ENCODE data around the gene BLOC1S3.

The BLOC1S3 gene

GRCh38 chr19:45149129-45149528 is 29.5 kb upstream of the BLOC1S3 start:
- Histone ChIP-seq H4K5ac (ENCODE audit: low read length) (no peak overlapping the region), H3K27me3 (ENCODE audit: insufficient read depth, low read length, poor library complexity) (peaks cover 5% of the 10 kb centered on the region)

DNA sequence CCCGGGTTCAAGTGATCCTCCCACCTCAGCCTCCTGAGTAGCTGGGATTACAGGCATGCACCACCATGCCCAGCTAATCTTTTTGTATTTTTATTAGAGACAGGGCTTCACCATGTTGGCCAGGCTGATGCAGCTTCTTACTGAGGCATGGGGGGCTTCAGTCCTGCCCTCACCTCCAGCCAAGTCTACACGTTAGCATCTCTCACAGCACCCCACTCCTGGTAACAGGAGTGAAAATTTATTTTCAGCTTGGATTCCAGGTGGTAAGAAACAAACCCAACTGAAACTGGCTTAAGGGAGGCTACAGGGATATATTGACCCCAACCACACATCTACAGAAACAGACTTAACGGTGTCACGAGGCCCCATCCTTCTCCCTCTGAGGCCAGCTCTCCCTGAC is 28.4 kb upstream of the BLOC1S3 start:
- Histone ChIP-seq H3K79me1 (ENCODE audit: low read length) (no peaks in the 10 kb centered on the region), H4K5ac (ENCODE audit: low read length) (no peak overlapping the region), H4K8ac (ENCODE audit: low read depth, low read length) (no peak overlapping the region), H2BK5ac (ENCODE audit: low read length) (no peak overlapping the region), H3K23ac (ENCODE audit: low read length) (no peak overlapping the region), H3K4me2 (ENCODE audit: low read length) (no peak overlapping the region), H2BK15ac (replicated peaks; ENCODE audit: low read depth) (no peak overlapping the region), H3K4ac (ENCODE audit: low read depth, low read length) (no peak overlapping the region), H2AK5ac (ENCODE audit: low read length) (no peak overlapping the region), H3K4me3 (ENCODE audit: low read length) (no peak overlapping the region), H3K36me3 (ENCODE audit: control insufficient read depth, insufficient read depth, low read length) (no peaks in the 10 kb centered on the region), H3K9ac (ENCODE audit: low read length) (no peak overlapping the region), H3K18ac (ENCODE audit: low read length) (no peak overlapping the region), H3K79me2 (ENCODE audit: control insufficient read depth, insufficient read depth, low read length) (no peaks in the 10 kb centered on the region), H3K27me3 (ENCODE audit: insufficient read depth, low read length, poor library complexity) (peaks cover 5% of the 10 kb centered on the region), H3K56ac (ENCODE audit: low read length) (no peak overlapping the region), H3K4me1 (ENCODE audit: control insufficient read depth, low read depth, low read length) (no peaks in the 10 kb centered on the region), H2BK120ac (ENCODE audit: low read depth, low read length) (no peak overlapping the region), H3K27ac (ENCODE audit: low read depth, low read length) (no peak overlapping the region)
- no peak for DNase-seq
- no CpG with 5 or more reads among the region's 4 CpGs for WGBS (ENCODE audit: extremely low coverage, insufficient coverage, low lambda C conversion rate)

More at GRCh38 chr19:45149129-45149528, 29.5 kb upstream of the BLOC1S3 start:
- Histone ChIP-seq H3K9ac (ENCODE audit: low read length) (no peak overlapping the region), H3K4me3 (ENCODE audit: low read length) (no peak overlapping the region), H3K36me3 (ENCODE audit: control insufficient read depth, insufficient read depth, low read length) (no peaks in the 10 kb centered on the region), H3K23ac (ENCODE audit: low read length) (no peak overlapping the region), H3K56ac (ENCODE audit: low read length) (no peak overlapping the region), H2BK15ac (replicated peaks; ENCODE audit: low read depth) (no peak overlapping the region), H3K18ac (ENCODE audit: low read length) (no peak overlapping the region), H4K8ac (ENCODE audit: low read depth, low read length) (no peak overlapping the region), H3K79me2 (ENCODE audit: control insufficient read depth, insufficient read depth, low read length) (no peaks in the 10 kb centered on the region), H2BK120ac (ENCODE audit: low read depth, low read length) (no peak overlapping the region), H3K79me1 (ENCODE audit: low read length) (no peaks in the 10 kb centered on the region), H3K4me2 (ENCODE audit: low read length) (no peak overlapping the region), H2AK5ac (ENCODE audit: low read length) (no peak overlapping the region), H3K27ac (ENCODE audit: low read depth, low read length) (no peak overlapping the region), H2BK5ac (ENCODE audit: low read length) (no peak overlapping the region), H3K4me1 (ENCODE audit: control insufficient read depth, low read depth, low read length) (no peaks in the 10 kb centered on the region), H3K4ac (ENCODE audit: low read depth, low read length) (no peak overlapping the region)
- no CpG with 5 or more reads among the region's 9 CpGs for WGBS (ENCODE audit: extremely low coverage, insufficient coverage, low lambda C conversion rate)
- no peak for DNase-seq

- WGBS (ENCODE audit: extremely low coverage, insufficient coverage, low lambda C conversion rate) = no CpG with 5 or more reads among the region's 4 CpGs
- Histone ChIP-seq H3K36me3 (ENCODE audit: control insufficient read depth, insufficient read depth, low read length) (no peaks in the 10 kb centered on the region), H2BK120ac (ENCODE audit: low read depth, low read length) (no peak overlapping the region), H3K4me2 (ENCODE audit: low read length) (no peak overlapping the region), H3K79me2 (ENCODE audit: control insufficient read depth, insufficient read depth, low read length) (no peaks in the 10 kb centered on the region), H2BK5ac (ENCODE audit: low read length) (no peak overlapping the region), H3K23ac (ENCODE audit: low read length) (no peak overlapping the region), H3K27ac (ENCODE audit: low read depth, low read length) (no peak overlapping the region), H3K9ac (ENCODE audit: low read length) (no peak overlapping the region), H4K5ac (ENCODE audit: low read length) (no peak overlapping the region), H2AK5ac (ENCODE audit: low read length) (no peak overlapping the region), H3K56ac (ENCODE audit: low read length) (no peak overlapping the region), H3K4me1 (ENCODE audit: control insufficient read depth, low read depth, low read length) (no peaks in the 10 kb centered on the region), H3K79me1 (ENCODE audit: low read length) (no peaks in the 10 kb centered on the region), H4K8ac (ENCODE audit: low read depth, low read length) (no peak overlapping the region), H3K27me3 (ENCODE audit: insufficient read depth, low read length, poor library complexity) (peaks cover 5% of the 10 kb centered on the region), H3K4ac (ENCODE audit: low read depth, low read length) (no peak overlapping the region), H2BK15ac (replicated peaks; ENCODE audit: low read depth) (no peak overlapping the region), H3K4me3 (ENCODE audit: low read length) (no peak overlapping the region), H3K18ac (ENCODE audit: low read length) (no peak overlapping the region)
- DNase-seq = no peak
Observed at GRCh38 chr19:45150751-45151281, 27.8 kb upstream of the BLOC1S3 start.

- H4K8ac ChIP-seq (ENCODE audit: low read depth, low read length) = no peak overlapping the region
- no peaks in the 10 kb centered on the region for H3K4me1 ChIP-seq (ENCODE audit: control insufficient read depth, low read depth, low read length)
- no peak overlapping the region for H3K23ac ChIP-seq (ENCODE audit: low read length)
- DNase-seq = no peak
- no peak overlapping the region for H3K56ac ChIP-seq (ENCODE audit: low read length)
- H3K4me3 ChIP-seq (ENCODE audit: low read length) = no peak overlapping the region
- H4K5ac ChIP-seq (ENCODE audit: low read length) = no peak overlapping the region
- no peak overlapping the region for H2BK5ac ChIP-seq (ENCODE audit: low read length)
- H2BK120ac ChIP-seq (ENCODE audit: low read depth, low read length) = no peak overlapping the region
- no peak overlapping the region for H2AK5ac ChIP-seq (ENCODE audit: low read length)
- H3K4ac ChIP-seq (ENCODE audit: low read depth, low read length) = no peak overlapping the region
- H3K27ac ChIP-seq (ENCODE audit: low read depth, low read length) = no peak overlapping the region
- H3K79me1 ChIP-seq (ENCODE audit: low read length) = no peaks in the 10 kb centered on the region
- H2BK15ac ChIP-seq (replicated peaks; ENCODE audit: low read depth) = no peak overlapping the region
- no peaks in the 10 kb centered on the region for H3K79me2 ChIP-seq (ENCODE audit: control insufficient read depth, insufficient read depth, low read length)
- H3K4me2 ChIP-seq (ENCODE audit: low read length) = no peak overlapping the region
- H3K9ac ChIP-seq (ENCODE audit: low read length) = no peak overlapping the region
- H3K18ac ChIP-seq (ENCODE audit: low read length) = no peak overlapping the region
- no CpG with 5 or more reads among the region's 7 CpGs for WGBS (ENCODE audit: extremely low coverage, insufficient coverage, low lambda C conversion rate)
- no peaks in the 10 kb centered on the region for H3K36me3 ChIP-seq (ENCODE audit: control insufficient read depth, insufficient read depth, low read length)
- H3K27me3 ChIP-seq (ENCODE audit: insufficient read depth, low read length, poor library complexity) = peaks cover 5% of the 10 kb centered on the region
Observed at GRCh38 chr19:45151320-45151719, 27.3 kb upstream of the BLOC1S3 start.

GRCh38 chr19:45151821-45152503 is 26.6 kb upstream of the BLOC1S3 start:
- Histone ChIP-seq H3K4me2 (ENCODE audit: low read length) (no peak overlapping the region), H4K8ac (ENCODE audit: low read depth, low read length) (no peak overlapping the region), H3K4ac (ENCODE audit: low read depth, low read length) (no peak overlapping the region), H2AK5ac (ENCODE audit: low read length) (no peak overlapping the region), H3K79me2 (ENCODE audit: control insufficient read depth, insufficient read depth, low read length) (no peaks in the 10 kb centered on the region), H3K9ac (ENCODE audit: low read length) (no peak overlapping the region), H2BK120ac (ENCODE audit: low read depth, low read length) (no peak overlapping the region), H3K27ac (ENCODE audit: low read depth, low read length) (no peak overlapping the region), H2BK15ac (replicated peaks; ENCODE audit: low read depth) (no peak overlapping the region), H4K5ac (ENCODE audit: low read length) (no peak overlapping the region), H3K18ac (ENCODE audit: low read length) (no peak overlapping the region), H3K23ac (ENCODE audit: low read length) (no peak overlapping the region), H3K4me3 (ENCODE audit: low read length) (no peak overlapping the region), H3K56ac (ENCODE audit: low read length) (no peak overlapping the region), H3K79me1 (ENCODE audit: low read length) (no peaks in the 10 kb centered on the region), H3K4me1 (ENCODE audit: control insufficient read depth, low read depth, low read length) (no peaks in the 10 kb centered on the region), H3K27me3 (ENCODE audit: insufficient read depth, low read length, poor library complexity) (peaks cover 5% of the 10 kb centered on the region), H3K36me3 (ENCODE audit: control insufficient read depth, insufficient read depth, low read length) (no peaks in the 10 kb centered on the region), H2BK5ac (ENCODE audit: low read length) (no peak overlapping the region)
- no CpG with 5 or more reads among the region's 64 CpGs for WGBS (ENCODE audit: extremely low coverage, insufficient coverage, low lambda C conversion rate)
- no peak for DNase-seq

Data from mesendoderm (in vitro differentiated cells).